ENCODE measurements around the gene ODC1. TPM values are rescaled to one million over a fixed set of nuclear protein-coding genes. Genes with fewer than 3 reads are reported as not detected.
"Not testable (repeated sequence)": the region's sequence is repeated elsewhere in the genome, so short reads cannot be mapped to it uniquely, and the experiment has no call there.

ODC1 gene
- total RNA-seq, 1 donor from 2014 or later: 34.9 TPM

- DNase-seq (ENCODE audit: extremely low spot score in 2 of 2): peak in 1 of 2 donors; percentile 94
- intact Hi-C loops (cut with DNase I): no loop called here
- TF ChIP-seq CTCF (IDR thresholded peaks at IDR 0.05) (peak in 1 of 3 experiments; percentile 17), POLR2AphosphoS5 (IDR thresholded peaks at IDR 0.05; ENCODE audit: insufficient read depth in 1 of 2, low read depth in 1 of 2) (peak; percentile 8 to 92), POLR2A (IDR thresholded peaks at IDR 0.05) (peak in 1 of 2 donors; percentile 56)
- H3K9me3 ChIP-seq: no peaks in the 10 kb centered on the region
- H3K27me3 ChIP-seq: no peaks in the 10 kb centered on the region
- peak overlapping the region; percentile 85 for H3K27ac ChIP-seq
- H3K36me3 ChIP-seq: peaks cover 0 to 11% of the 10 kb centered on the region in 2 donors
- H3K4me3 ChIP-seq: peak overlapping the region; percentile 54 to 73
- peaks cover 60% of the 10 kb centered on the region for H3K4me1 ChIP-seq
Observed at GRCh38 chr2:10448576-10449485, 704 bp upstream of the ODC1 start.

- H3K4me1 ChIP-seq: peaks cover 47% of the 10 kb centered on the region
- no peak for DNase-seq (ENCODE audit: extremely low spot score in 2 of 2)
- H3K36me3 ChIP-seq: peaks cover 0 to 24% of the 10 kb centered on the region in 2 donors
- no peaks in the 10 kb centered on the region for H3K27me3 ChIP-seq
- H3K4me3 ChIP-seq: peak overlapping the region; percentile 54 to 73
- TF ChIP-seq POLR2A (IDR thresholded peaks at IDR 0.05) (no peak), POLR2AphosphoS5 (IDR thresholded peaks at IDR 0.05; ENCODE audit: insufficient read depth in 1 of 2, low read depth in 1 of 2) (no peak), CTCF (IDR thresholded peaks at IDR 0.05) (no peak)
- H3K9me3 ChIP-seq: no peaks in the 10 kb centered on the region
- intact Hi-C loops (cut with DNase I): no loop called here
- H3K27ac ChIP-seq: peak overlapping the region; percentile 89
Observed at GRCh38 chr2:10447300-10447894, 730 bp downstream of the ODC1 start.

GRCh38 chr2:10446631-10447030, 1.5 kb downstream of the ODC1 start:
- TF ChIP-seq POLR2AphosphoS5 (IDR thresholded peaks at IDR 0.05; ENCODE audit: insufficient read depth in 1 of 2, low read depth in 1 of 2): no peak
- intact Hi-C loops (cut with DNase I): no loop called here
- Histone ChIP-seq H3K4me3 (peak overlapping the region in 1 of 2 donors; percentile 73), H3K36me3 (peaks cover 0 to 32% of the 10 kb centered on the region in 2 donors), H3K27me3 (no peaks in the 10 kb centered on the region), H3K9me3 (no peaks in the 10 kb centered on the region), H3K4me1 (peaks cover 41% of the 10 kb centered on the region), H3K27ac (no peak overlapping the region)
- no peak for DNase-seq (ENCODE audit: extremely low spot score in 2 of 2)

- H3K27ac ChIP-seq: no peak overlapping the region
Observed at GRCh38 chr2:10444463-10444862, 3.7 kb downstream of the ODC1 start.

GRCh38 chr2:10442469-10443126, 5.5 kb downstream of the ODC1 start:
- Histone ChIP-seq H3K36me3 (peaks cover 0 to 52% of the 10 kb centered on the region in 2 donors), H3K4me1 (peaks cover 23% of the 10 kb centered on the region)
- H3K4me3 ChIP-seq; intact Hi-C loops (cut with DNase I); DNase-seq (ENCODE audit: extremely low spot score in 2 of 2); H3K27me3 ChIP-seq; H3K27ac ChIP-seq; H3K9me3 ChIP-seq: not testable (repeated sequence)

More at GRCh38 chr2:10444463-10444862, 3.7 kb downstream of the ODC1 start:
- Histone ChIP-seq H3K9me3 (no peaks in the 10 kb centered on the region), H3K27me3 (no peaks in the 10 kb centered on the region), H3K4me1 (peaks cover 31% of the 10 kb centered on the region), H3K36me3 (peaks cover 0 to 52% of the 10 kb centered on the region in 2 donors), H3K4me3 (no peak overlapping the region)
- DNase-seq (ENCODE audit: extremely low spot score in 2 of 2): no peak
- no peak for TF ChIP-seq POLR2AphosphoS5 (IDR thresholded peaks at IDR 0.05; ENCODE audit: insufficient read depth in 1 of 2, low read depth in 1 of 2)
- no peak for TF ChIP-seq POLR2A (IDR thresholded peaks at IDR 0.05)
- no peak for TF ChIP-seq CTCF (IDR thresholded peaks at IDR 0.05)
- intact Hi-C loops (cut with DNase I): no loop called here
